ENCODE data around the gene DDN.

The DDN gene

DNA sequence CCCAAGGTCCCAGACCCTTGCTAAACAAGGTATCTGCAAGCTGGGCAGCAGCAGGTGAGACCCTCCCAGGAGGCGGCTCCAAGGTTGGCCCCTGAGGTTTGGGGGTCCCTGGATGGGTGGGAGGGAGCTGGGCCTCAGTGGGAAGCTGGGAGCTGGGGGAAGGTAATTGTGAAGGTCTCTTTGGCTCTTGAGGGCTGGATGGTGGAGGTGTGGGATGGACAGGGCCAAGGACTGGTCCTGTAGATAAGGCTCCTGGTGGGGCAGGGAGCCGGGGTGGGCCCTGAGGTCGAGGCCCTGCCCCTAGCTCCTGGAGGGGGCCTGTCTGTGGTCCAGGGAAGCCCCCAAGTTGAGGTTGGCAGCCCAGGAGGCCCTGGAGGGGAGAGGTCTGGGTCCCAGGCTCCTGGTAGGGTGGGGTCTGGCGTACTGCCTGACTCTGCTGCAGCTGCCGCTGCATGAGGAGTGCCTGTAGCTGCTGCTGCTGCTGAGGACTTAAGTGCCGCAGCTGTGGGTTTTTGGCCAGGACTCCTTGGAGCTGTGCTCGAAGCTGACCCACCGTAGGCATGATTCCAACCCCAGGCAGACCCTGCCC, 32.5 kb upstream of the DDN start:
- in situ Hi-C loops (cut with MboI; ENCODE audit: low pct_unique_long_range_greater_than_20kb, low sequenced_read_pairs, unreplicated experiment): no loop called here
- TF ChIP-seq, protein P1, sequence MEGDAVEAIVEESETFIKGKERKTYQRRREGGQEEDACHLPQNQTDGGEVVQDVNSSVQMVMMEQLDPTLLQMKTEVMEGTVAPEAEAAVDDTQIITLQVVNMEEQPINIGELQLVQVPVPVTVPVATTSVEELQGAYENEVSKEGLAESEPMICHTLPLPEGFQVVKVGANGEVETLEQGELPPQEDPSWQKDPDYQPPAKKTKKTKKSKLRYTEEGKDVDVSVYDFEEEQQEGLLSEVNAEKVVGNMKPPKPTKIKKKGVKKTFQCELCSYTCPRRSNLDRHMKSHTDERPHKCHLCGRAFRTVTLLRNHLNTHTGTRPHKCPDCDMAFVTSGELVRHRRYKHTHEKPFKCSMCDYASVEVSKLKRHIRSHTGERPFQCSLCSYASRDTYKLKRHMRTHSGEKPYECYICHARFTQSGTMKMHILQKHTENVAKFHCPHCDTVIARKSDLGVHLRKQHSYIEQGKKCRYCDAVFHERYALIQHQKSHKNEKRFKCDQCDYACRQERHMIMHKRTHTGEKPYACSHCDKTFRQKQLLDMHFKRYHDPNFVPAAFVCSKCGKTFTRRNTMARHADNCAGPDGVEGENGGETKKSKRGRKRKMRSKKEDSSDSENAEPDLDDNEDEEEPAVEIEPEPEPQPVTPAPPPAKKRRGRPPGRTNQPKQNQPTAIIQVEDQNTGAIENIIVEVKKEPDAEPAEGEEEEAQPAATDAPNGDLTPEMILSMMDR (IDR thresholded peaks at IDR 0.05; ENCODE audit: extremely low read depth, insufficient read depth, missing control alignments): no peak
- DNase-seq (ENCODE audit: low spot score): no peak

DNA sequence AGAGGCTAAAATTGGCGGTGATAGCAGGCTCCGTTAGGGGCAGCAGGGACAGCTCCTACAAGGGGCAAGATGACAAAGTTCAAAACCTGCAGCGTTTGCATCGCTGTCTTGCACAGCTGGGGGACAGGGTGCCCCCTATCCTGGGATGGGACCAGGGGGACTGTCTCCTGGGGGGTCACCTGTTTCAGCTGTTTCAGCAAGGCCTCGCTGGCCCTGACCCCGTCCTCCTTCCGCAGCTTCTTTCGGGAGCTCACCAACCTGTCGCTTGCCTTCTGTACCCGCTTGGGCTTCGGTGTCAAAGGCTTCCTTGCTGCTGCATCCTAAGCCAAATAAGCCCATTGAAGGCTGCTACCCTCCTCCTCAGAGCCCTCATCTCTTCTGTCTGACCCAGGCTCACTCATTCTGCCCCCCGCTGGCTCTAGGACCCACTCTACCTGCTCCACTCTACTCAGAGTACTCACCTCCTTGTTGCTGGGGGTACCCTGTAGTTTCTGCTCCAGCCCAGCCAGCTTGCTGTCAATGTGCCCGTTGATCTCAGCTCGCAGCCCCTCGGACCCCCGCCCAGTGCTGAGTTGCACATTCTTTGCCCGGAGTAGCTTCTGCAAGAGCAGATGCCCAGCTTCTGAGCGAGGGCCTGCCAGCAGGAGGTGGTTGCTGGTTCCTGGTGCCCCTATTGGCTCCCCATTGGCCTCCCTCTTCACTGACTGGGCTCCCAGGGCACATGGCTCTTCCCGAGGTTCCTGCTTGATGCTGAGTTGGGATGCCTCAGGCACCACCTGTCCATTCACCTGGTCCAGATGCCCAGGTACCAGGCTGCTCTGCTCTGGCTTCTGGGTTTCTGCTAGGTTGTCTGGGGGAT, 31.8 kb upstream of the DDN start:
- in situ Hi-C loops (cut with MboI; ENCODE audit: low pct_unique_long_range_greater_than_20kb, low sequenced_read_pairs, unreplicated experiment): no loop called here
- DNase-seq (ENCODE audit: low spot score): no peak
- TF ChIP-seq, protein P1 (IDR thresholded peaks at IDR 0.05; ENCODE audit: extremely low read depth, insufficient read depth, missing control alignments): no peak

DNA sequence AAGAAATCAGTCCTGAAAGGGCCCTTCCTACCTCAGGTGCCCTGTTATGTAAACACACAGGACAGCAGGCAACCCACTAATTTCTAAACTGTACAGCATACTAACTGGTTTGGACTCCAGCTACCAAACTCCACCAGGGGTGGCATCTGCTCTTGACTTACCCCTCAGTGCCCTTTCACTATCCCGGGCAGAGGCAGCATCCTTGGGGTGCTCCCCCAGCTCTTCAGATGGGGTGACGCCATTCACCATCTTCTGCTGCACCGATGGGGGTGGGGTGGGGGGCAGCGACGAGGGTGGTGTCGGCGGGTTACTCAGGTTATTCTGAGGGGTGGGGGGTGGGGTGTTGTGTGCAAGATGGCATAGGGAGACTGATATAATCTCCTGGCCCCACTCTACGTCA, 30.9 kb upstream of the DDN start:
- DNase-seq (ENCODE audit: low spot score): no peak
- TF ChIP-seq, protein P1 (IDR thresholded peaks at IDR 0.05; ENCODE audit: extremely low read depth, insufficient read depth, missing control alignments): no peak
- in situ Hi-C loops (cut with MboI; ENCODE audit: low pct_unique_long_range_greater_than_20kb, low sequenced_read_pairs, unreplicated experiment): no loop called here

DNA sequence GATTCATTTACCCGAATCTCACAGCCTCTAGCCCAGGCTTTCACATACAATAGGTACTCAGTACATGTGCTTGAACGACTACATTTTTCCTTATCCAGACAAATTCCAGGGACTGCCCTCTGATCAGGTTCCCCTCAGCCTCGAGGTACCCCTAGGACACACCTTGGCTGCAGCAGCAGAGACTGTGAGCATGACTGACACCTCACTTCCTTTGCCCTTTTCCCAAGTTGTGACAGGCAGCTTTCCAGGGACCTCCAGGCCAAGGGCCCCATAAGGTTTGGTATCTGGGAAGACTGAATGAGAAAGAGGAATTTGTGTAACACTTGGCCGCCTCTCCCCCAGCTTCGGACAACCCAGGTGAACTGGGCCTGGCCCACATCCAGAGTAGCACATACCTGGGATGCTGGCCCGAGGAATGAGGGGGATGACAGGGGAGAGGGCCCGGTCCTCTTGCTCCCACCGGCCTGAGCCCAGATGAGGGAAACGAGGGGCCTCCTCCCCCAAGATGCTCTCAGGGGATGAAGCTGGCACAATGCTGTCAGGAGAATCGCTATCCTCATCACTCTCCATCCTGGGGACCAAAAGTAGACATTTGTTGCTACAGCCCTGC, 29.6 kb upstream of the DDN start:
- no peak for DNase-seq (ENCODE audit: low spot score)
- in situ Hi-C loops (cut with MboI; ENCODE audit: low pct_unique_long_range_greater_than_20kb, low sequenced_read_pairs, unreplicated experiment): no loop called here
- TF ChIP-seq, protein P1 (IDR thresholded peaks at IDR 0.05; ENCODE audit: extremely low read depth, insufficient read depth, missing control alignments): no peak

DNA sequence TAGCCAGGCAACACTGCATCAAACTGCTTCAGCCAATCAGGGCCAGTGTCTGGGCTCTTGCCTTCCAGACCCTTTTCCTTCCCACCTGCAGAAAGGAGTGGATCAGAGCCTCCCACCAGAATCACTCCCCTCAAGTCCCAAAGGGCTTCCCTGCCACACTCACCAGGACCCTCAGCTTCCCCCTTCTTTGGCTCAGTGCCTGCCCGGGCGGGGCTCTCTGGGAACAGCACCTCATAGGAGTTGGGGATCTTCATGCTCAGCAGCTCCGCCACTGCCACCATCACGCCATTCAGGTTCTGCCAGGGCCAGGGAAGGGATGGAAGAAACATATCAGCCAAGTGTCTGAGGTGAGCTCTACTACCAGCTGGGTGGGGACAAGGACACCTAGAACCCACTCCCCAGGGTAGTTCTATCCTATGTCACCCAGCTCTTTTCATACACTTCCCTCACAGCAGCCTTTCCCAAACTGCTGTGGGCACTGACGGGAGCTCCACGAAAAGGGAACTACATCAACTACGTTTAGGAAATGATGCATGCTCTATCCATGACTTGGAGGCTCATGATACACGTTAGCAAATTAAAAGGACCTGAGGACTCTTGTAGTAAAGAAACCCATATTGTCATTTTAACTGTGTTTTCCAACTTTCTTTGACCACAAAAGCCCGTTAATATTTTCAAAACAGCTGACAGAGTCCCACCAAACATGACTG, 28.8 kb upstream of the DDN start:
- DNase-seq (ENCODE audit: low spot score): no peak
- in situ Hi-C loops (cut with MboI; ENCODE audit: low pct_unique_long_range_greater_than_20kb, low sequenced_read_pairs, unreplicated experiment): no loop called here
- TF ChIP-seq, protein P1 (IDR thresholded peaks at IDR 0.05; ENCODE audit: extremely low read depth, insufficient read depth, missing control alignments): no peak

All from GM13977 (cell line).